Ovary (tissue), 9 donors: ENCODE results near the gene CERK. TPM values are rescaled to one million over a fixed set of nuclear protein-coding genes. Genes with fewer than 3 reads are reported as not detected.

Source experiments
- DNase-seq, 5 donors: peaks; one replicate each; pipeline ENCODE4 v3.0.0-alpha.2; 2019 to 2020
- H3K27ac ChIP-seq, 2 donors: fragments of 200-600 bp; one replicate each; pipeline versions ENCODE4 v1.5.1 to v1.8.0; 2019 to 2022
- H3K27me3 ChIP-seq: fragments of 200-600 bp; one replicate; pipeline ENCODE4 v1.8.0; 2022
- H3K36me3 ChIP-seq: fragments of 200-600 bp; sonication (generic); one replicate; pipeline ENCODE4 v1.5.1; 2019
- H3K4me1 ChIP-seq: one replicate; pipeline ENCODE4 v1.8.1; 2013; ENCODE audit warnings: mild to moderate bottlenecking, moderate library complexity; ENCODE audit not compliant: insufficient read depth
- H3K4me3 ChIP-seq: fragments of 200-600 bp; sonication (generic); one replicate; pipeline ENCODE4 v1.5.1; 2017
- H3K9me3 ChIP-seq, 2 donors: fragments of 200-600 bp in 1 of 2; sonication (generic) in 1 of 2; one replicate each; pipeline versions ENCODE4 v1.5.1 to v1.8.1; 2013 to 2019; ENCODE audit warnings: mild to moderate bottlenecking in 1 of 2, moderate library complexity in 1 of 2
- EP300 ChIP-seq: sonication (generic); formaldehyde crosslinking; IDR thresholded peaks from one replicate; pipeline ENCODE4 v1.6.1; 2017; ENCODE audit warnings: antibody characterized with exemption
- POLR2A ChIP-seq: fragments of 450-650 bp; IDR thresholded peaks from one replicate; pipeline ENCODE4 v1.6.1; 2017; ENCODE audit warnings: antibody characterized with exemption, mild to moderate bottlenecking, moderate library complexity
- WGBS, 3 donors: extraction: QIAGEN DNeasy Blood & Tissue Kit in 1 of 3; methylation state at CpG; one replicate each; pipeline versions ENCODE4 v1.1.5 to v1.1.7; 2013 to 2017; 5-methylcytosine and 5-hydroxymethylcytosine counted together
- intact Hi-C, 4 donors: fragments of 100-400 bp; cut with DNase I; formaldehyde crosslinking; loops; one replicate each; pipeline versions ENCODE4 v1.11.0 to v1.15.1; 2022 to 2023
- polyA plus RNA-seq, 2 donors: library from polyadenylated mRNA; stranded (reverse); fragments of 200-250 nt in 1 of 2; fragments of 350-450 nt in 1 of 2; fragmentation: Illumina TruSeq in 1 of 2; extraction: RNeasy Lipid Tissue Mini Kit (QIAGEN cat#74804) in 1 of 2; gene quantifications; one replicate each; pipeline ENCODE4 v1.2.3, GENCODE V29; 2013 to 2014
- total RNA-seq, 7 donors: library from RNA; depleted of rRNA in 2 of 7; stranded (reverse); fragments of >200 nt in 2 of 7; fragmentation: NEBNext Ultra II Directional in 3 of 7; extraction: Animal tissue kit (Norgen Biotek cat#: 25700) in 3 of 7; gene quantifications; one replicate each; pipeline versions ENCODE4 v1.1.0 to v1.2.4, GENCODE V29; 2016 to 2023
- TF ChIP-seq, protein P1 (sequence below), 3 donors: fragments of 450-650 bp in 2 of 3; fragments of 200-600 bp in 1 of 3; IDR thresholded peaks; one replicate each; pipeline versions ENCODE4 v1.5.1 to v1.8.0; 2016 to 2022; ENCODE audit warnings: antibody characterized with exemption in 3 of 3, mild to moderate bottlenecking in 1 of 3
- donor health status: DM: no; HTN: no; CAD: no; lungs with moderate emphysema.
- donor health status: DM: no; HTN: no; CAD: no.
- donor health status: Bipolar disorder and iron deficiency.
- donor health status: DM: yes; HTN: yes; CAD: no.
- donor health status: DM: no; HTN: no; CAD: no.
- donor health status: DM: yes; HTN: yes; CAD: no.

Gene CERK
- total and polyA plus RNA-seq, 9 donors, result 27.1 to 71.1 (median 46.8) TPM

DNA sequence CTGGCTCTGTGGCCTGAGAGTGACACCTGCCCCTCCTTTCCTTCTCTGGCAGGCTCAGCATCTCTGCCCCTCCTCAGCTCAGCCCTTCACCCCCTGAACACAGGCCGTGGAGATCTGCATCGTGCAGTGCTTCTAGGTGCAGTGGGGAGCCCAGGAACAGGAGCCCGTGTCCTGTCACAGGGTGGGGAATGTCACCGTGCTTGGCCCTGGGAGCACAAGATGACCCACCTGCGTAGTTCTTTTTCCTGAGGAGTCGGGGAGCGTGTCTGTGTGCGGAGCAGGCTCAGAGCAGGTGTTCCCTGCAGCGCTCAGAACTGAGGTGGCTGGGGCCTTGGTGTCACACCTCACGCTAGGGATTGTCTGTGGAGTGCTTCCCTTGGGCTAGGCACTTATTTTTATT, 35.0 kb upstream of the CERK start:
- TF ChIP-seq, protein P1, sequence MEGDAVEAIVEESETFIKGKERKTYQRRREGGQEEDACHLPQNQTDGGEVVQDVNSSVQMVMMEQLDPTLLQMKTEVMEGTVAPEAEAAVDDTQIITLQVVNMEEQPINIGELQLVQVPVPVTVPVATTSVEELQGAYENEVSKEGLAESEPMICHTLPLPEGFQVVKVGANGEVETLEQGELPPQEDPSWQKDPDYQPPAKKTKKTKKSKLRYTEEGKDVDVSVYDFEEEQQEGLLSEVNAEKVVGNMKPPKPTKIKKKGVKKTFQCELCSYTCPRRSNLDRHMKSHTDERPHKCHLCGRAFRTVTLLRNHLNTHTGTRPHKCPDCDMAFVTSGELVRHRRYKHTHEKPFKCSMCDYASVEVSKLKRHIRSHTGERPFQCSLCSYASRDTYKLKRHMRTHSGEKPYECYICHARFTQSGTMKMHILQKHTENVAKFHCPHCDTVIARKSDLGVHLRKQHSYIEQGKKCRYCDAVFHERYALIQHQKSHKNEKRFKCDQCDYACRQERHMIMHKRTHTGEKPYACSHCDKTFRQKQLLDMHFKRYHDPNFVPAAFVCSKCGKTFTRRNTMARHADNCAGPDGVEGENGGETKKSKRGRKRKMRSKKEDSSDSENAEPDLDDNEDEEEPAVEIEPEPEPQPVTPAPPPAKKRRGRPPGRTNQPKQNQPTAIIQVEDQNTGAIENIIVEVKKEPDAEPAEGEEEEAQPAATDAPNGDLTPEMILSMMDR (IDR thresholded peaks at IDR 0.05), result no peak
- TF ChIP-seq POLR2A (no peak), EP300 (no peak)
- no peaks in the 10 kb centered on the region for H3K36me3 ChIP-seq

DNA sequence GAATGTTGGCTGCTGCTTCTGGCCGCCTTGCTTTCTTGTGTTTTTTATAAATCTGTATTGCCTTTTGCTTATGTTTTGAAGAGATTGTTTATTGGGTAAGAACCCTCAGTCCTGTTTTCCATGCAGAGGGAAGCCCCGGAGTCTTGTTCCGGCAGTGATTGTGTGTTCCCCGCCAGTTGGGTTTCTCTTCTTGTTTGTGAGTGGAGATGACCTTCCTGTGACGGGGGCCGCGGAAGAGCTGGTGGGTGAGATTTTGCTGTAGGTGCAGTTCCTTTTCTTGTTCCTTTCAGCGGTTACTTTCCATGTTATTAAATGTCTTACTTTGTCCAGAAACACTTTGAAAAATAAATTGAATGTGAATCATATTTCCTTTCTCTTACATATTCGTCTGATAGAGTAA, 32.7 kb upstream of the CERK start:
- Histone ChIP-seq H3K9me3 (no peaks in the 10 kb centered on the region), H3K4me3 (no peak overlapping the region), H3K27me3 (no peaks in the 10 kb centered on the region), H3K4me1 (peaks cover 8% of the 10 kb centered on the region), H3K27ac (peak overlapping the region in 1 of 2 donors; percentile 58), H3K36me3 (no peaks in the 10 kb centered on the region)
- TF ChIP-seq EP300 (no peak), POLR2A (no peak)
- TF ChIP-seq, protein P1 (IDR thresholded peaks at IDR 0.05), result no peak
- peak in 1 of 5 donors; percentile 18 for DNase-seq
- WGBS, 3 donors, result 32 to 56% (median 50%) methylated on average over 9 of the region's 9 CpGs
- intact Hi-C loops, result no loop called here

More for the DNA sequence above, 35.0 kb upstream of the CERK start:
- H3K27me3 ChIP-seq, result no peaks in the 10 kb centered on the region
- no peaks in the 10 kb centered on the region for H3K9me3 ChIP-seq
- H3K27ac ChIP-seq, result no peak overlapping the region
- peaks cover 8% of the 10 kb centered on the region for H3K4me1 ChIP-seq
- intact Hi-C loops, result no loop called here
- WGBS, 3 donors, result 88 to 93% (median 93%) methylated on average over 10 of the region's 10 CpGs
- no peak for DNase-seq
- H3K4me3 ChIP-seq, result no peak overlapping the region

DNA sequence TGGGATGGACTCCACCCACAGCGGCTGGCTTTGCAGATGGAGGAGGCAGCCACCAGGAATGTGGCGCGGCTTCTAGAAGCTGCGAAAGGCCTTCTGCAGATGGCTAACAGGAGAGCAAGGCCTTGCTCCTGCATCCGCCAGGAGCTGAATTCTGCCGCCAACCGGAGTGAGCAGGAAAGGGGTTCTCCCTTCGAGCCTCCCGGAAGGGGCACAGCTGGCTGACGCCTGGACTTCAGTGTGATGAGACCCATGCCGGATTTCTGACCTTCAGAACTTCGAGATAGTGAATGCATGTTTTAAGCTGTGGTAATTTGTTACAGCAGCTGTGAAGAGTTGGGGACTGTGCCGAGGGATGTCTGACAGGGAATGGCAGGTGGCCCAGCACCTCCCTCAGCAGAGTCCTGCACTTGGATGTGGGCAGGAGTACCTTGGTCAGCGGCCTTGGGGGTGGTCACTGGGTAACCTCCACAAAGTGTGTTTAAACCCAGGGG, 32.1 kb upstream of the CERK start:
- DNase-seq, result peak; percentile 36 to 67 (median 55)
- 25 to 49% (median 34%) methylated on average over 14 of the region's 14 CpGs for WGBS, 3 donors
- no peak overlapping the region for H3K4me3 ChIP-seq
- H3K4me1 ChIP-seq, result peaks cover 8% of the 10 kb centered on the region
- intact Hi-C loops, result no loop called here
- no peaks in the 10 kb centered on the region for H3K9me3 ChIP-seq
- H3K27me3 ChIP-seq, result no peaks in the 10 kb centered on the region
- TF ChIP-seq POLR2A, result no peak
- no peak for TF ChIP-seq EP300
- TF ChIP-seq, protein P1 (IDR thresholded peaks at IDR 0.05), result no peak
- H3K27ac ChIP-seq, result peak overlapping the region in 1 of 2 donors; percentile 58
- H3K36me3 ChIP-seq, result no peaks in the 10 kb centered on the region

DNA sequence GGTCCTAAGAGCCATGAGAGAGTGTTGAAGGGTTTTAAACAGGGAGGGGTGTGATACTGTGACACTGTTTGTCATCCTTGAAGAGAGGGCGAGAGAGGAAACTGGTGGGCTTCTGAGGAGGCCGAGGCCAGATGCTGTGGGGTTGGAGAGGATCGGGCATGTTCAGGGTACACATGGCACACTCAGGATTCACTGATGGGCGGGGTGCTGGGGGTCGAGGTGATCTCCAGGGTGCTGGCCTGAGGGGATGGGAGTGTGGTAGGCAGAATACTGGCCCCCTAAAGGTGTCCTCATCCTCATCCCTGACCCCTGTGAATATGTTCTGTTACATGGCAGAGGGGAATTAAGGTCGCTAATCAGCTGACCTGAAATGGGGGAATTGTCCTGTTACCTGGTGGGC, 31.7 kb upstream of the CERK start:
- no peaks in the 10 kb centered on the region for H3K27me3 ChIP-seq
- H3K4me3 ChIP-seq, result no peak overlapping the region
- H3K4me1 ChIP-seq, result peaks cover 6% of the 10 kb centered on the region
- 90 to 93% (median 91%) methylated on average over 6 of the region's 6 CpGs for WGBS, 3 donors
- TF ChIP-seq, protein P1 (IDR thresholded peaks at IDR 0.05), result no peak
- TF ChIP-seq POLR2A (no peak), EP300 (no peak)
- H3K36me3 ChIP-seq, result no peaks in the 10 kb centered on the region
- intact Hi-C loops, result no loop called here
- peak in 1 of 5 donors; percentile 22 for DNase-seq
- H3K27ac ChIP-seq, result peak overlapping the region; percentile 12 to 58
- no peaks in the 10 kb centered on the region for H3K9me3 ChIP-seq
